MCF 10A (cell line): ENCODE data around the gene IMMP2L. TPM values are rescaled to one million over a fixed set of nuclear protein-coding genes. Genes with fewer than 3 reads are reported as not detected.

Experiments used
- BruUV-seq: library from RNA; stranded (reverse); fragments of 400-500 nt; replicated peaks from 2 replicates; lab custom pipeline; 2021; lab: Mats Ljungman, UMichigan
- CTCF ChIA-PET: fragments of 300-600 bp; sonication (Branson Sonifier 250); formaldehyde crosslinking; extraction: SDS; loops from one replicate; lab custom pipeline; 2021; ENCODE audit warnings: antibody characterized with exemption, inconsistent platforms; lab: Yijun Ruan, JAX
- POLR2A ChIA-PET: fragments of 300-600, 350-650 bp; sonication (Branson Sonifier 250); formaldehyde crosslinking; extraction: SDS; loops from one replicate; lab custom pipeline; 2020; ENCODE audit warnings: antibody characterized with exemption, inconsistent platforms; lab: Yijun Ruan, JAX
- DNase-seq: peaks from one replicate; pipeline ENCODE4 v3.0.0-alpha.2; 2018; ENCODE audit not compliant: unreplicated experiment
- H3K27ac Mint-ChIP-seq: one replicate; pipeline ENCODE4 v1.8.0; 2022; ENCODE audit warnings: mild to moderate bottlenecking, low read depth, mixed read lengths; ENCODE audit not compliant: unreplicated experiment
- H3K27me3 Mint-ChIP-seq: one replicate; pipeline ENCODE4 v1.8.0; 2022; ENCODE audit warnings: mixed read lengths; ENCODE audit not compliant: insufficient read depth, unreplicated experiment
- H3K36me3 Mint-ChIP-seq: one replicate; pipeline ENCODE4 v1.8.0; 2022; ENCODE audit warnings: mild to moderate bottlenecking, moderate library complexity, mixed read lengths; ENCODE audit not compliant: insufficient read depth, unreplicated experiment
- H3K4me1 Mint-ChIP-seq: one replicate; pipeline ENCODE4 v1.8.0; 2022; ENCODE audit warnings: mixed read lengths; ENCODE audit not compliant: insufficient read depth, unreplicated experiment
- H3K4me3 Mint-ChIP-seq: one replicate; pipeline ENCODE4 v1.8.0; 2022; ENCODE audit warnings: mild to moderate bottlenecking, moderate library complexity, mixed read lengths; ENCODE audit not compliant: unreplicated experiment
- H3K9me3 Mint-ChIP-seq: one replicate; pipeline ENCODE4 v1.8.0; 2022; ENCODE audit warnings: mixed read lengths; ENCODE audit not compliant: unreplicated experiment
- intact Hi-C: fragments of 100-400 bp; cut with micrococcal nuclease; formaldehyde crosslinking; loops from 2 replicates; pipeline ENCODE4 v1.14.1; 2022
- total RNA-seq: library from RNA; stranded (reverse); gene quantifications from 2 replicates; pipeline ENCODE4 v1.2.3, GENCODE V29; 2022
- TF ChIP-seq, protein P1 (sequence below): fragments of 200-600 bp; IDR thresholded peaks from one replicate; pipeline ENCODE4 v1.8.0; 2022; ENCODE audit warnings: antibody characterized with exemption, mild to moderate bottlenecking; ENCODE audit not compliant: unreplicated experiment

IMMP2L gene
- total RNA-seq, 1 experiment from 2014 or later, result 23.7 TPM

GRCh38 chr7:110909117-110909516 is 653.2 kb downstream of the IMMP2L start:
- intact Hi-C loops, result no loop called here

GRCh38 chr7:110905773-110906566 is 656.3 kb downstream of the IMMP2L start:
- ChIA-PET CTCF (interaction anchor here (0.6 kb wide), 1 partner anchor 259 kb away, joined by 3 read pairs; no protein-coding TSS in a partner anchor), POLR2A (no interaction called here)
- intact Hi-C loops, result no loop called here
- TF ChIP-seq, protein P1, sequence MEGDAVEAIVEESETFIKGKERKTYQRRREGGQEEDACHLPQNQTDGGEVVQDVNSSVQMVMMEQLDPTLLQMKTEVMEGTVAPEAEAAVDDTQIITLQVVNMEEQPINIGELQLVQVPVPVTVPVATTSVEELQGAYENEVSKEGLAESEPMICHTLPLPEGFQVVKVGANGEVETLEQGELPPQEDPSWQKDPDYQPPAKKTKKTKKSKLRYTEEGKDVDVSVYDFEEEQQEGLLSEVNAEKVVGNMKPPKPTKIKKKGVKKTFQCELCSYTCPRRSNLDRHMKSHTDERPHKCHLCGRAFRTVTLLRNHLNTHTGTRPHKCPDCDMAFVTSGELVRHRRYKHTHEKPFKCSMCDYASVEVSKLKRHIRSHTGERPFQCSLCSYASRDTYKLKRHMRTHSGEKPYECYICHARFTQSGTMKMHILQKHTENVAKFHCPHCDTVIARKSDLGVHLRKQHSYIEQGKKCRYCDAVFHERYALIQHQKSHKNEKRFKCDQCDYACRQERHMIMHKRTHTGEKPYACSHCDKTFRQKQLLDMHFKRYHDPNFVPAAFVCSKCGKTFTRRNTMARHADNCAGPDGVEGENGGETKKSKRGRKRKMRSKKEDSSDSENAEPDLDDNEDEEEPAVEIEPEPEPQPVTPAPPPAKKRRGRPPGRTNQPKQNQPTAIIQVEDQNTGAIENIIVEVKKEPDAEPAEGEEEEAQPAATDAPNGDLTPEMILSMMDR, result no peak
- Mint-ChIP-seq H3K4me1 (no peaks in the 10 kb centered on the region), H3K4me3 (no peak overlapping the region), H3K27ac (no peak overlapping the region), H3K9me3 (no peaks in the 10 kb centered on the region), H3K36me3 (no peaks in the 10 kb centered on the region), H3K27me3 (no peaks in the 10 kb centered on the region)
- no peak for DNase-seq
- no TSS peak for BruUV-seq

More at GRCh38 chr7:110909117-110909516, 653.2 kb downstream of the IMMP2L start:
- no peak overlapping the region for H3K27ac Mint-ChIP-seq
- H3K27me3 Mint-ChIP-seq, result no peaks in the 10 kb centered on the region
- no peak overlapping the region for H3K4me3 Mint-ChIP-seq
- H3K4me1 Mint-ChIP-seq, result no peaks in the 10 kb centered on the region
- CTCF ChIA-PET, result no interaction called here
- H3K36me3 Mint-ChIP-seq, result no peaks in the 10 kb centered on the region
- TF ChIP-seq, protein P1, result no peak
- H3K9me3 Mint-ChIP-seq, result no peaks in the 10 kb centered on the region
- no peak for DNase-seq
- BruUV-seq, result no TSS peak
- POLR2A ChIA-PET, result no interaction called here

DNA sequence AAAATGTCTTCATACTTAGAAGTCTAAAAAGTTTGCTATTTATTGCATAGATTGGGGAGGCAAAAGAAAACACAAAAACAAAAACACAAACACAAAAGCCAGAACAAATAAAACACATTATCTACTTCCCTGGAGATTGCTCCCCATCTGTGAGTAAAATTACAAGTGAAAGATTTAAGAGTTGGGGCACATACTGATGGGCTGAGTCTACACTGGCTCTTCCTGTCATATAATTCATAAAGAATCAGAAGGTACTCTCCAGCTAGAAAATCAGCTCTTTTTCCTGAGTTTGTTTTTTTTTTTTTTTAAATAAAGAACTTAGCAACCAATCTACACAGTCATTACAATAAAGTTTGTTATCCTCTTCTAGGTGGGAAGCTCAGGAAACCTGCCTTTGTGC is 663.8 kb downstream of the IMMP2L start:
- no peak for DNase-seq
- H3K36me3 Mint-ChIP-seq, result no peaks in the 10 kb centered on the region
- H3K9me3 Mint-ChIP-seq, result peaks cover 17% of the 10 kb centered on the region
- H3K27ac Mint-ChIP-seq, result no peak overlapping the region
- TF ChIP-seq, protein P1, result no peak
- ChIA-PET CTCF (interaction anchor here (0.6 to 0.7 kb wide), 2 partner anchors 770 to 1421 kb away, joined by 3 read pairs; no protein-coding TSS in a partner anchor), POLR2A (no interaction called here)
- H3K4me1 Mint-ChIP-seq, result no peaks in the 10 kb centered on the region
- no TSS peak for BruUV-seq
- no peaks in the 10 kb centered on the region for H3K27me3 Mint-ChIP-seq
- no peak overlapping the region for H3K4me3 Mint-ChIP-seq
- intact Hi-C loops, result no loop called here

- H3K4me1 Mint-ChIP-seq, result no peaks in the 10 kb centered on the region
Observed at GRCh38 chr7:110897538-110897937, 664.8 kb downstream of the IMMP2L start.

More at GRCh38 chr7:110897538-110897937, 664.8 kb downstream of the IMMP2L start:
- peaks cover 17% of the 10 kb centered on the region for H3K9me3 Mint-ChIP-seq
- TF ChIP-seq, protein P1, result no peak
- ChIA-PET POLR2A (no interaction called here), CTCF (no interaction called here)
- no peaks in the 10 kb centered on the region for H3K27me3 Mint-ChIP-seq
- H3K36me3 Mint-ChIP-seq, result no peaks in the 10 kb centered on the region
- DNase-seq, result no peak
- intact Hi-C loops, result no loop called here
- H3K27ac Mint-ChIP-seq, result no peak overlapping the region
- no peak overlapping the region for H3K4me3 Mint-ChIP-seq
- BruUV-seq, result no TSS peak
